Body of pancreas (tissue), 4 donors: ENCODE data around the gene ERBB4. TPM values are rescaled to one million over a fixed set of nuclear protein-coding genes. Genes with fewer than 3 reads are reported as not detected.

Experiments used
- ATAC-seq: fragments of 150-250 bp; one replicate; pipeline ENCODE4 v1.9.1; 2016
- DNase-seq, 4 donors: peaks; one replicate each; pipeline ENCODE4 v3.0.0-alpha.2; 2019
- H3K27ac ChIP-seq, 4 donors: fragments of 200-600 bp; sonication (generic); 1 replicate in 3 of 4; 2 replicates in 1 of 4; pipeline versions ENCODE4 v1.5.1 to v1.6.1; 2016 to 2019; ENCODE audit warnings: mild to moderate bottlenecking in 1 of 4, mixed read lengths in 1 of 4, moderate library complexity in 1 of 4
- H3K27me3 ChIP-seq, 2 donors: fragments of 200-600 bp; sonication (generic); one replicate each; pipeline ENCODE4 v1.6.0; 2016; ENCODE audit warnings: mild to moderate bottlenecking in 1 of 2
- H3K36me3 ChIP-seq, 2 donors: fragments of 200-600 bp; sonication (generic); replicated peaks in 1 of 2; 2 replicates each; pipeline ENCODE4 v1.5.1; 2016; ENCODE audit warnings: low read depth in 2 of 2; ENCODE audit not compliant: insufficient read depth in 1 of 2
- H3K4me1 ChIP-seq: fragments of 200-600 bp; sonication (generic); one replicate; pipeline ENCODE4 v1.6.0; 2016
- H3K4me3 ChIP-seq, 2 donors: fragments of 200-600 bp; sonication (generic); 1 replicate in 1 of 2; 2 replicates in 1 of 2; pipeline ENCODE4 v1.5.1; 2016 to 2019
- H3K9me3 ChIP-seq, 3 donors: fragments of 200-600 bp; sonication (generic); 1 replicate in 2 of 3; 2 replicates in 1 of 3; pipeline ENCODE4 v1.5.1; 2016
- CTCF ChIP-seq, 7 experiments: fragments of 450-650 bp in 4 of 7; fragments of 200-600 bp in 3 of 7; sonication (generic) in 3 of 7; IDR thresholded peaks; one replicate each; pipeline ENCODE4 v1.5.1; 2016 to 2019; ENCODE audit warnings: antibody characterized with exemption in 7 of 7
- POLR2A ChIP-seq, 3 donors: fragments of 450-650 bp; IDR thresholded peaks; one replicate each; pipeline ENCODE4 v1.6.1; 2016; ENCODE audit warnings: antibody characterized with exemption in 3 of 3, mild to moderate bottlenecking in 2 of 3
- WGBS, 2 donors: methylation state at CpG; one replicate each; pipeline ENCODE4 v1.1.5; 2017; 5-methylcytosine and 5-hydroxymethylcytosine counted together
- intact Hi-C: fragments of 100-400 bp; cut with DNase I; formaldehyde crosslinking; loops from one replicate; pipeline ENCODE4 v1.15.1; 2023
- total RNA-seq, 2 donors: library from RNA; depleted of rRNA; stranded (reverse); fragments of >200 nt; gene quantifications; one replicate each; pipeline ENCODE4 v1.1.0, GENCODE V29; 2016

ERBB4 gene
- total RNA-seq, 2 donors from 2014 or later = 1.6 to 4.4 TPM

GRCh38 chr2:211514049-211514448, 1024.6 kb downstream of the ERBB4 start:
- intact Hi-C loops = no loop called here
- WGBS, 2 donors = 83 to 89% methylated on average over 3 of the region's 3 CpGs
- TF ChIP-seq CTCF (IDR thresholded peaks at IDR 0.05) = no peak
- no peak for TF ChIP-seq POLR2A (IDR thresholded peaks at IDR 0.05)
- Histone ChIP-seq H3K4me3 (no peak overlapping the region), H3K4me1 (no peaks in the 10 kb centered on the region), H3K36me3 (no peaks in the 10 kb centered on the region), H3K27me3 (no peaks in the 10 kb centered on the region), H3K27ac (no peak overlapping the region), H3K9me3 (no peaks in the 10 kb centered on the region)
- no peak for ATAC-seq
- no peak for DNase-seq

GRCh38 chr2:211513446-211513845, 1025.2 kb downstream of the ERBB4 start:
- 66 to 73% methylated on average over 3 of the region's 3 CpGs for WGBS, 2 donors

GRCh38 chr2:211512806-211513205, 1025.8 kb downstream of the ERBB4 start:
- DNase-seq (no peak), ATAC-seq (no peak)
- H3K27ac ChIP-seq = no peak overlapping the region
- H3K27me3 ChIP-seq = no peaks in the 10 kb centered on the region
- no peak overlapping the region for H3K4me3 ChIP-seq
- no peaks in the 10 kb centered on the region for H3K36me3 ChIP-seq
- H3K9me3 ChIP-seq = no peaks in the 10 kb centered on the region
- TF ChIP-seq POLR2A (IDR thresholded peaks at IDR 0.05) = no peak
- intact Hi-C loops = no loop called here
- 50 to 70% methylated on average over 3 of the region's 3 CpGs for WGBS, 2 donors
- H3K4me1 ChIP-seq = no peaks in the 10 kb centered on the region

More at GRCh38 chr2:211513446-211513845, 1025.2 kb downstream of the ERBB4 start:
- no peak for DNase-seq
- intact Hi-C loops = no loop called here
- Histone ChIP-seq H3K4me1 (no peaks in the 10 kb centered on the region), H3K9me3 (no peaks in the 10 kb centered on the region), H3K4me3 (no peak overlapping the region), H3K27me3 (no peaks in the 10 kb centered on the region), H3K36me3 (no peaks in the 10 kb centered on the region), H3K27ac (no peak overlapping the region)
- ATAC-seq = no peak
- TF ChIP-seq POLR2A (IDR thresholded peaks at IDR 0.05) (no peak), CTCF (IDR thresholded peaks at IDR 0.05) (no peak)

GRCh38 chr2:211503856-211504255, 1034.7 kb downstream of the ERBB4 start:
- DNase-seq (no peak), ATAC-seq (no peak)
- H3K4me1 ChIP-seq = no peaks in the 10 kb centered on the region
- H3K27me3 ChIP-seq = no peaks in the 10 kb centered on the region
- H3K27ac ChIP-seq = no peak overlapping the region
- no peaks in the 10 kb centered on the region for H3K9me3 ChIP-seq
- TF ChIP-seq CTCF (IDR thresholded peaks at IDR 0.05) (no peak), POLR2A (IDR thresholded peaks at IDR 0.05) (no peak)
- intact Hi-C loops = no loop called here
- no peak overlapping the region for H3K4me3 ChIP-seq
- no peaks in the 10 kb centered on the region for H3K36me3 ChIP-seq

GRCh38 chr2:211503198-211503597, 1035.4 kb downstream of the ERBB4 start:
- no peaks in the 10 kb centered on the region for H3K4me1 ChIP-seq
- H3K36me3 ChIP-seq = no peaks in the 10 kb centered on the region
- H3K27ac ChIP-seq = no peak overlapping the region
- TF ChIP-seq POLR2A (IDR thresholded peaks at IDR 0.05) (no peak), CTCF (IDR thresholded peaks at IDR 0.05) (no peak)
- no peaks in the 10 kb centered on the region for H3K9me3 ChIP-seq
- 96% methylated on average over 4 of the region's 4 CpGs for WGBS, 2 donors
- H3K27me3 ChIP-seq = no peaks in the 10 kb centered on the region
- intact Hi-C loops = no loop called here
- no peak overlapping the region for H3K4me3 ChIP-seq
- no peak for ATAC-seq
- no peak for DNase-seq
